ES-I3 (cell line): ENCODE data around the gene RPUSD2.
"Not testable (repeated sequence)": the region's sequence is repeated elsewhere in the genome, so short reads cannot be mapped to it uniquely, and the experiment has no call there.

ENCODE experiments used
- H3K36me3 ChIP-seq: 2 replicates; pipeline ENCODE4 v1.6.1; 2013; ENCODE audit warnings: mild to moderate bottlenecking, low read length, control low read depth, moderate library complexity; ENCODE audit not compliant: insufficient read depth
- H3K4me1 ChIP-seq: 2 replicates; pipeline ENCODE4 v1.6.1; 2013; ENCODE audit warnings: mild to moderate bottlenecking, control low read depth, low read length; ENCODE audit not compliant: insufficient read depth
- H3K9ac ChIP-seq: 2 replicates; pipeline ENCODE4 v1.6.1; 2013; ENCODE audit warnings: low read depth, mild to moderate bottlenecking, low read length, moderate library complexity
- H3K9me3 ChIP-seq: 2 replicates; pipeline ENCODE4 v1.6.1; 2013; ENCODE audit warnings: mild to moderate bottlenecking, low read length, moderate library complexity; ENCODE audit not compliant: control insufficient read depth, insufficient read depth

Gene RPUSD2

DNA sequence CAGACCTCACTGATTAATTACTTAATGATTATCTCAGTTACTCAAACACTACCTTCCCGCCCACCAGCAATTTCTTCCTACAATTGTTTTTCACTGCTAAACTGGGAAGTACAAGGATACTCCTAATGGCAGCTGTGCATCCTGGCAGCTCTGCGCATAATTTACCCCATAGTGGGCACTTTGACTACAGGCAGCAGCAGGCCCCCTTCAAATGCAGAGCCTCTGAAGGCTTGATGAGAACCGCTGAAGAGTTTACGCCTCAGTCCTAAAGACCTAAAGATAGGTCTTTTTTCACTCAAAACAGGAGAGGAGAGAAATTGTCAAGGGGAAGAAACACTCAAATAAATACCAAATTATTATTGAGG is 15.0 kb upstream of the RPUSD2 start:
- no peaks in the 10 kb centered on the region for H3K36me3 ChIP-seq
- no peaks in the 10 kb centered on the region for H3K9me3 ChIP-seq
- H3K9ac ChIP-seq: no peak overlapping the region
- H3K4me1 ChIP-seq: peaks cover 21% of the 10 kb centered on the region

GRCh38 chr15:40555876-40556275 is 13.2 kb upstream of the RPUSD2 start:
- Histone ChIP-seq H3K36me3 (no peaks in the 10 kb centered on the region), H3K9me3 (no peaks in the 10 kb centered on the region), H3K9ac (no peak overlapping the region), H3K4me1 (peaks cover 21% of the 10 kb centered on the region)

DNA sequence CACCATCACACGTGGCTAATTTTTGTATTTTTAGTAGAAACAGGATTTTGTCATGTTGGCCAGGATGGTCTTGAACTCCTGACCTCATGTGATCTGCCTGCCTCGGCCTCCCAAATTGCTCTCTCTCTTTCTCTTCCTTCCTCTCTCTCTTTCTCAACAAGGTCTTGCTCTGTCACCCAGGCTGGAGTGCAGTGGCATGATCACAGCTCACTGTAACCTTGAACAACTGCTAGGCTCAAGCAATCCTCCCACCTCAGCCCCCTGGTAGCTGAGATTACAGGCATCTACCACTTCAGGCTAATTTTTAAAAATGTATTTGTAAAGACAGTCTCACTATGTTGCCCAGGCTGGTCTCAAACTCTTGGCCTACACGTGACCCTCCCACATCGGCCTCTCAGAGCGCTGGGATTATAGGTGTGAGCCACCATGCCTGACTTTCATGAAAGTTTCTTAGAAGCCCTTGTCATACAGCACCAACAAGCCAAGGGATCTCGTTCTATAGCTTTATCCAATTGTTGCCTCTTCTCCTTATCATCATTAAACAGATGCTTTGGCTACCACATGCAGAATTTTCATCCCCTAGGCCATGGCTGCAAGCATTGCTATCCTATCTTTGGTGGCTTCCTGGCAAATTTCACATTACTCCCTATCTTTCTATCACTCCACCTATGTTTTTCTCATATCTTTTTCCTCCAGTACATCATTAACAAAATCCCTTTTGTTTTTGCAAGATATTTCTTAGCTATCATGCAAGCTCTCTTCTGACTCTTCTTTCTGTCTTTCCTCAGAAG is 10.0 kb upstream of the RPUSD2 start:
- Histone ChIP-seq H3K4me1 (peaks cover 18% of the 10 kb centered on the region), H3K9ac (no peak overlapping the region), H3K36me3 (no peaks in the 10 kb centered on the region), H3K9me3 (no peaks in the 10 kb centered on the region)

- H3K36me3 ChIP-seq: no peaks in the 10 kb centered on the region
- no peaks in the 10 kb centered on the region for H3K9me3 ChIP-seq
- no peak overlapping the region for H3K9ac ChIP-seq
- H3K4me1 ChIP-seq: peaks cover 3% of the 10 kb centered on the region; the same call in 1 of the 2 replicates
Measured at GRCh38 chr15:40562691-40563090, 6.4 kb upstream of the RPUSD2 start.

- Histone ChIP-seq H3K9ac (no peak overlapping the region), H3K4me1 (no peaks in the 10 kb centered on the region), H3K9me3 (no peaks in the 10 kb centered on the region), H3K36me3 (no peaks in the 10 kb centered on the region)
Measured at GRCh38 chr15:40563426-40563825, 5.7 kb upstream of the RPUSD2 start.

GRCh38 chr15:40564591-40565332 is 4.3 kb upstream of the RPUSD2 start, which contains the start of gene CCDC32:
CCDC32 (minus strand) TSS chr15:40565042; CDS start chr15:40563015, 2,027 bp downstream.
- peak within 1 kb of the TSS; percentile 82 for H3K9ac ChIP-seq
- no peaks in the 10 kb centered on the region for H3K36me3 ChIP-seq
- H3K9me3 ChIP-seq: no peaks in the 10 kb centered on the region
- no peaks in the 10 kb centered on the region for H3K4me1 ChIP-seq

GRCh38 chr15:40565333-40566238 is 3.5 kb upstream of the RPUSD2 start:
- peak overlapping the region; percentile 82; the same call in 1 of the 2 replicates for H3K9ac ChIP-seq
- no peaks in the 10 kb centered on the region for H3K36me3 ChIP-seq
- H3K4me1 ChIP-seq: peaks cover 5% of the 10 kb centered on the region; the same call in 1 of the 2 replicates
- no peaks in the 10 kb centered on the region for H3K9me3 ChIP-seq

- Histone ChIP-seq H3K36me3 (no peaks in the 10 kb centered on the region; the same call in 1 of the 2 replicates), H3K9ac (no peak overlapping the region), H3K4me1 (peaks cover 5% of the 10 kb centered on the region; the same call in 1 of the 2 replicates), H3K9me3 (no peaks in the 10 kb centered on the region)
Measured at GRCh38 chr15:40567111-40567510, 2.0 kb upstream of the RPUSD2 start.

DNA sequence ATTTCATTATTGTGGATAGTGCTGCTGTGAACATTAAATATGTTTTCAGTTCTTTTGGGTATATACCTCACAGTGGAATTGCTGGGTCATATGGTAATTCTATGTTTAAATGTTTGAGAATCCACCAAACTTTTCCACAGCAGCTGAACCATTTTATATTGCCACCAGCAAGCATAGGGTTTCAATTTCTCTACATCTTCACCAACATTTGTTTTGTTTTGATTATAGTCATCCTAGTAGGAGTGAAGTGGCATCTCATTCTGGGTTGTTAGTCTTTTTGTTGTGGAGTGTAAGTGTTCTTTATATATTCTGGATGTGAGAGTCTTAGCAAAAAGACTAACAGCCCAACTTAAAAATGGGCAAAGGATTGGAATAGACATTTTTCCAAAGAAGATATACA is 6.0 kb downstream of the RPUSD2 start:
- peaks cover 4% of the 10 kb centered on the region; the same call in 1 of the 2 replicates for H3K4me1 ChIP-seq
- no peak overlapping the region for H3K9ac ChIP-seq
- H3K36me3 ChIP-seq: peaks cover 11% of the 10 kb centered on the region
- no peaks in the 10 kb centered on the region for H3K9me3 ChIP-seq

GRCh38 chr15:40576914-40577313 is 7.8 kb downstream of the RPUSD2 start:
- not testable (repeated sequence) for H3K4me1 ChIP-seq, H3K9me3 ChIP-seq, H3K9ac ChIP-seq
- peaks cover 11% of the 10 kb centered on the region for H3K36me3 ChIP-seq

DNA sequence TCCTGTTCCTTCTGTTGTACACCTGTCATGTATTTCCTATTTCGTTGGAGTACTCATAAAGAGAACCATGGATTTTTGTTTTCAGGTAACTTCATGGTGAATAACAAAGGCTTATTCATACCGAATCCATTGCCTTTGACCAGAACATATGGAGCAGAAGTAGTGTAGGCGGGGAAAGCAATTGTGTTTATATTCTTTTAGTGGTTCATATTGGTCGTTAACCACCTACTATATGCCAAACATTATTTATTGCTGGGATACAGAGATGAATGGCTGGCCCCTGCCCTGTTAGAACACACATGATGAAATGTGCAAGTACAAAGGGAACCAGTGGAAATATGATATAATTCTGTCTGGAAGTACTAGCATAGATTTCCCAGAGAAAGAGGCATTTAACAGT is 9.8 kb downstream of the RPUSD2 start:
- Histone ChIP-seq H3K4me1 (no peaks in the 10 kb centered on the region), H3K9ac (no peak overlapping the region), H3K9me3 (no peaks in the 10 kb centered on the region), H3K36me3 (peaks cover 7% of the 10 kb centered on the region)

DNA sequence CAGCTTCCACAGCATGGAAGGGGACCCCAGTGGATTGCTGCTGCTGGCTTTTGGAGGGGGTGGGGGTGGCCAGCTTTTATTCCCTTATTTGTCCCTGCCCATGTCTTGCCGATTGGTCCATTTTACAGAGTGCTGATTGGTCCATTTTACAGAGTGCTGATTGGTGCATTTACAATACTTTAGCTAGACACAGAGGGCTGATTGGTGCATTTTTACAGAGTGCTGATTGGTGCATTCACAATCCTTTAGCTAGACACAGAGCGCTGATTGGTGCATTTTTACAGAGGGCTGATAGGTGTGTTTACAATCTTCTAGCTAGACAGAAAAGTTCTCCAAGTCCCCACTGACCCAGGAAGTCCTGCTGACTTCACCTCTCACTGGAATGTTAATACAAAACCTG is 12.7 kb downstream of the RPUSD2 start:
- H3K9me3 ChIP-seq: not testable (repeated sequence)

DNA sequence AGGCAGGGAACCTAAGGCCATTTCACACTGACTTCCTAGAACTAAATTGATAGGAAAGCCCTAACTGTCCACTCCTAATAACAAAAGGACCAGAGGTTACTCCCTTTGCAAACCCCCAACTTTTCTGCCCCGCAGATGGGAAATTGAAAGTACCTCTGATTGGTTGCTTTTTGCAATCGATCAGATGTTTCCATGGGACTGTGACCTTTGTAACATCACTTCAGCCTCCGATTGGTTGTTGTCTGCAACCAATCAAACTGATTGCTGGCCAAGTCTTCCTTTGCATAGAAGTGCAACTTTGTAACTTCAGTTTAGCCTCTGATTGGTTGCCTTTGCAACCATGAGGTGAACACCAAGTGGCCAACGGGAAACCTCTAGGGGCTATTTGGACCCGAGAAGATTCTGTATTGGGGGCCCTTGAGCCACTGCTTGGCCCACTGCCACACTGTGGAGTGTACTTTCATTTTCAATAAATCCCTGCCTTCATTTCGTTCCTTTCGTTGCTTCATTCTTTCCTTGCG is 13.7 kb downstream of the RPUSD2 start:
- Histone ChIP-seq H3K9me3 (no peaks in the 10 kb centered on the region), H3K9ac (peak overlapping the region; percentile 20; the same call in 1 of the 2 replicates), H3K36me3 (no peaks in the 10 kb centered on the region), H3K4me1 (no peaks in the 10 kb centered on the region)

More for the DNA sequence above, 12.7 kb downstream of the RPUSD2 start:
- not testable (repeated sequence) for H3K9ac ChIP-seq, H3K4me1 ChIP-seq, H3K36me3 ChIP-seq

GRCh38 chr15:40584191-40584590 is 15.1 kb downstream of the RPUSD2 start:
- no peaks in the 10 kb centered on the region for H3K4me1 ChIP-seq
- no peaks in the 10 kb centered on the region for H3K9me3 ChIP-seq
- H3K36me3 ChIP-seq: no peaks in the 10 kb centered on the region
- H3K9ac ChIP-seq: no peak overlapping the region
